Lower lobe of right lung (tissue), 2 donors: ENCODE measurements around the gene TBCCD1. TPM values are rescaled to one million over a fixed set of nuclear protein-coding genes. Genes with fewer than 3 reads are reported as not detected.
"Not testable (repeated sequence)": the region's sequence is repeated elsewhere in the genome, so short reads cannot be mapped to it uniquely, and the experiment has no call there.

Experiments used
- ATAC-seq, 2 donors: fragments of 200-7000 bp; cut with Tn5 transposase; one replicate each; pipeline ENCODE4 v1.9.1; 2020 to 2022; ENCODE audit warnings: mild to moderate bottlenecking in 2 of 2, moderate library complexity in 2 of 2
- DNase-seq: peaks from one replicate; pipeline ENCODE4 v3.0.0-alpha.2; 2020
- H3K27ac ChIP-seq: fragments of 200-600 bp; one replicate; pipeline ENCODE4 v1.8.0; 2022
- H3K27me3 ChIP-seq: fragments of 200-600 bp; one replicate; pipeline ENCODE4 v1.8.0; 2022; ENCODE audit warnings: low read depth
- H3K36me3 ChIP-seq: fragments of 200-600 bp; one replicate; pipeline ENCODE4 v1.8.0; 2022; ENCODE audit warnings: mild to moderate bottlenecking
- H3K4me1 ChIP-seq: fragments of 200-600 bp; one replicate; pipeline ENCODE4 v1.8.0; 2022
- H3K4me3 ChIP-seq: fragments of 200-600 bp; one replicate; pipeline ENCODE4 v1.8.0; 2022; ENCODE audit warnings: mild to moderate bottlenecking
- H3K9me3 ChIP-seq: fragments of 200-600 bp; one replicate; pipeline ENCODE4 v1.8.0; 2022
- CTCF ChIP-seq: fragments of 200-600 bp; IDR thresholded peaks from one replicate; pipeline ENCODE4 v1.8.0; 2022; ENCODE audit warnings: antibody characterized with exemption, mild to moderate bottlenecking
- intact Hi-C: fragments of 100-400 bp; cut with DNase I; formaldehyde crosslinking; loops from one replicate; pipeline ENCODE4 v1.11.0; 2022
- total RNA-seq: library from RNA; stranded (reverse); fragmentation: NEBNext Ultra II Directional; extraction: Animal tissue kit (Norgen Biotek cat#: 25700); gene quantifications from one replicate; pipeline ENCODE4 v1.2.1, GENCODE V29; 2021
- donor health status: DM: no; HTN: yes; CAD: no; lungs with severe emphysema.

The TBCCD1 gene
- total RNA-seq, 1 donor from 2014 or later = 10.3 TPM

- intact Hi-C loops = no loop called here
- no peak for ATAC-seq
- no peak overlapping the region for H3K4me3 ChIP-seq
- no peaks in the 10 kb centered on the region for H3K36me3 ChIP-seq
- no peak overlapping the region for H3K27ac ChIP-seq
- H3K27me3 ChIP-seq = no peaks in the 10 kb centered on the region
- no peak for TF ChIP-seq CTCF
- no peak for DNase-seq
- H3K4me1 ChIP-seq = no peaks in the 10 kb centered on the region
- no peaks in the 10 kb centered on the region for H3K9me3 ChIP-seq
Measured at GRCh38 chr3:186502966-186503712, 64.0 kb downstream of the TBCCD1 start.

- H3K27ac ChIP-seq = no peak overlapping the region
- intact Hi-C loops = no loop called here
- H3K9me3 ChIP-seq = no peaks in the 10 kb centered on the region
- H3K36me3 ChIP-seq = no peaks in the 10 kb centered on the region
- ATAC-seq (no peak), DNase-seq (no peak)
- H3K27me3 ChIP-seq = no peaks in the 10 kb centered on the region
- no peaks in the 10 kb centered on the region for H3K4me1 ChIP-seq
- no peak overlapping the region for H3K4me3 ChIP-seq
- TF ChIP-seq CTCF = no peak
Measured at GRCh38 chr3:186502138-186502948, 64.8 kb downstream of the TBCCD1 start.

- H3K36me3 ChIP-seq, DNase-seq, H3K27me3 ChIP-seq, intact Hi-C loops, H3K27ac ChIP-seq, ATAC-seq, H3K4me3 ChIP-seq, H3K4me1 ChIP-seq, H3K9me3 ChIP-seq: not testable (repeated sequence)
Measured at GRCh38 chr3:186499949-186500348, 67.2 kb downstream of the TBCCD1 start.

- DNase-seq, H3K4me3 ChIP-seq, H3K9me3 ChIP-seq, H3K27ac ChIP-seq, ATAC-seq, H3K36me3 ChIP-seq, intact Hi-C loops, H3K27me3 ChIP-seq: not testable (repeated sequence)
- peaks cover 13% of the 10 kb centered on the region for H3K4me1 ChIP-seq
Measured at GRCh38 chr3:186498022-186498421, 69.1 kb downstream of the TBCCD1 start.

- Histone ChIP-seq H3K9me3 (no peaks in the 10 kb centered on the region), H3K27ac (no peak overlapping the region), H3K27me3 (no peaks in the 10 kb centered on the region), H3K4me3 (no peak overlapping the region), H3K36me3 (no peaks in the 10 kb centered on the region), H3K4me1 (peaks cover 13% of the 10 kb centered on the region)
- intact Hi-C loops = no loop called here
- no peak for TF ChIP-seq CTCF
- ATAC-seq = peak in 1 of 2 donors; percentile 23
- no peak for DNase-seq
Measured at GRCh38 chr3:186497608-186498007, 69.5 kb downstream of the TBCCD1 start.

GRCh38 chr3:186496635-186497034 is 70.5 kb downstream of the TBCCD1 start:
- H3K4me3 ChIP-seq = no peak overlapping the region
- ATAC-seq = no peak
- H3K27ac ChIP-seq = no peak overlapping the region
- no peaks in the 10 kb centered on the region for H3K9me3 ChIP-seq
- intact Hi-C loops = no loop called here
- no peak for TF ChIP-seq CTCF
- no peaks in the 10 kb centered on the region for H3K36me3 ChIP-seq
- H3K4me1 ChIP-seq = peaks cover 13% of the 10 kb centered on the region
- no peak for DNase-seq
- no peaks in the 10 kb centered on the region for H3K27me3 ChIP-seq

Other genes starting within 250 kb of the TBCCD1 start
- gene DGKG, start 205.1 kb downstream of the TBCCD1 start, total RNA-seq = 5.7 TPM
- 4.0 TPM for gene CRYGS, start 23.0 kb downstream of the TBCCD1 start, total RNA-seq
- 37.8 TPM for gene DNAJB11, start 3.4 kb upstream of the TBCCD1 start, total RNA-seq
- gene AHSG, start 45.7 kb upstream of the TBCCD1 start, total RNA-seq = not detected
- gene FETUB, start 73.1 kb upstream of the TBCCD1 start, total RNA-seq = not detected
- not detected for gene HRG, start 98.7 kb upstream of the TBCCD1 start, total RNA-seq
- gene KNG1, start 150.0 kb upstream of the TBCCD1 start, total RNA-seq = not detected
- 424 TPM for gene EIF4A2, start 216.2 kb upstream of the TBCCD1 start, total RNA-seq
- gene RFC4, start 239.1 kb upstream of the TBCCD1 start, total RNA-seq = 8.4 TPM